ENCODE data around the gene KCNQ1OT1. TPM values are rescaled to one million over a fixed set of nuclear protein-coding genes. Genes with fewer than 3 reads are reported as not detected.

The KCNQ1OT1 gene
- total and polyA plus RNA-seq, 2 donors = 0.09 to 0.42 TPM

GRCh38 chr11:2577031-2577990, 122.5 kb downstream of the KCNQ1OT1 start:
- no peaks in the 10 kb centered on the region for H3K27me3 ChIP-seq (ENCODE audit: control insufficient read depth in 2 of 2, insufficient read depth in 1 of 2, low read length in 1 of 2)
- no peaks in the 10 kb centered on the region for H3K36me3 ChIP-seq (ENCODE audit: control insufficient read depth in 2 of 2, insufficient read depth in 2 of 2, low read length in 1 of 2)
- no peak overlapping the region for H3K27ac ChIP-seq (ENCODE audit: low read depth in 1 of 2, low read length in 1 of 2)
- DNase-seq (ENCODE audit: low read depth in 6 of 9, low spot score in 9 of 9) = peak in 1 of 9 donors; percentile 3
- H3K9me3 ChIP-seq (ENCODE audit: control insufficient read depth in 2 of 2, insufficient read depth in 1 of 2, low read length in 1 of 2) = no peaks in the 10 kb centered on the region
- H3K4me3 ChIP-seq (ENCODE audit: low read length in 2 of 2) = no peak overlapping the region
- H3K4me1 ChIP-seq (ENCODE audit: control insufficient read depth in 2 of 2, insufficient read depth in 2 of 2, low read length in 2 of 2) = no peaks in the 10 kb centered on the region
- WGBS = 95% methylated on average over 33 of the region's 33 CpGs

GRCh38 chr11:2576549-2576948, 123.2 kb downstream of the KCNQ1OT1 start:
- H3K4me3 ChIP-seq (ENCODE audit: low read length in 2 of 2) = no peak overlapping the region
- no peak for DNase-seq (ENCODE audit: low read depth in 6 of 9, low spot score in 9 of 9)
- H3K4me1 ChIP-seq (ENCODE audit: control insufficient read depth in 2 of 2, insufficient read depth in 2 of 2, low read length in 2 of 2) = no peaks in the 10 kb centered on the region
- H3K9me3 ChIP-seq (ENCODE audit: control insufficient read depth in 2 of 2, insufficient read depth in 1 of 2, low read length in 1 of 2) = peaks cover 0 to 4% of the 10 kb centered on the region in 2 donors
- H3K27me3 ChIP-seq (ENCODE audit: control insufficient read depth in 2 of 2, insufficient read depth in 1 of 2, low read length in 1 of 2) = no peaks in the 10 kb centered on the region
- 94% methylated on average over 15 of the region's 15 CpGs for WGBS
- no peaks in the 10 kb centered on the region for H3K36me3 ChIP-seq (ENCODE audit: control insufficient read depth in 2 of 2, insufficient read depth in 2 of 2, low read length in 1 of 2)
- H3K27ac ChIP-seq (ENCODE audit: low read depth in 1 of 2, low read length in 1 of 2) = no peak overlapping the region

- Histone ChIP-seq H3K27ac (ENCODE audit: low read depth in 1 of 2, low read length in 1 of 2) (no peak overlapping the region), H3K4me1 (ENCODE audit: control insufficient read depth in 2 of 2, insufficient read depth in 2 of 2, low read length in 2 of 2) (no peaks in the 10 kb centered on the region), H3K27me3 (ENCODE audit: control insufficient read depth in 2 of 2, insufficient read depth in 1 of 2, low read length in 1 of 2) (no peaks in the 10 kb centered on the region), H3K36me3 (ENCODE audit: control insufficient read depth in 2 of 2, insufficient read depth in 2 of 2, low read length in 1 of 2) (no peaks in the 10 kb centered on the region), H3K4me3 (ENCODE audit: low read length in 2 of 2) (no peak overlapping the region), H3K9me3 (ENCODE audit: control insufficient read depth in 2 of 2, insufficient read depth in 1 of 2, low read length in 1 of 2) (peaks cover 0 to 5% of the 10 kb centered on the region in 2 donors)
- 97% methylated on average over 15 of the region's 15 CpGs for WGBS
- DNase-seq (ENCODE audit: low read depth in 6 of 9, low spot score in 9 of 9) = no peak
Observed at GRCh38 chr11:2576111-2576510, 123.7 kb downstream of the KCNQ1OT1 start.

- WGBS = 98% methylated on average over 17 of the region's 17 CpGs
- no peaks in the 10 kb centered on the region for H3K36me3 ChIP-seq (ENCODE audit: control insufficient read depth in 2 of 2, insufficient read depth in 2 of 2, low read length in 1 of 2)
- no peak for DNase-seq (ENCODE audit: low read depth in 6 of 9, low spot score in 9 of 9)
Observed at GRCh38 chr11:2575591-2576051, 124.2 kb downstream of the KCNQ1OT1 start.

GRCh38 chr11:2574553-2575535, 125.0 kb downstream of the KCNQ1OT1 start:
- H3K36me3 ChIP-seq (ENCODE audit: control insufficient read depth in 2 of 2, insufficient read depth in 2 of 2, low read length in 1 of 2) = no peaks in the 10 kb centered on the region
- H3K27me3 ChIP-seq (ENCODE audit: control insufficient read depth in 2 of 2, insufficient read depth in 1 of 2, low read length in 1 of 2) = no peaks in the 10 kb centered on the region
- no peak overlapping the region for H3K4me3 ChIP-seq (ENCODE audit: low read length in 2 of 2)
- peaks cover 0 to 11% of the 10 kb centered on the region in 2 donors for H3K9me3 ChIP-seq (ENCODE audit: control insufficient read depth in 2 of 2, insufficient read depth in 1 of 2, low read length in 1 of 2)
- DNase-seq (ENCODE audit: low read depth in 6 of 9, low spot score in 9 of 9) = no peak
- H3K4me1 ChIP-seq (ENCODE audit: control insufficient read depth in 2 of 2, insufficient read depth in 2 of 2, low read length in 2 of 2) = no peaks in the 10 kb centered on the region
- 96% methylated on average over 45 of the region's 45 CpGs for WGBS
- H3K27ac ChIP-seq (ENCODE audit: low read depth in 1 of 2, low read length in 1 of 2) = no peak overlapping the region

More at GRCh38 chr11:2575591-2576051, 124.2 kb downstream of the KCNQ1OT1 start:
- H3K4me1 ChIP-seq (ENCODE audit: control insufficient read depth in 2 of 2, insufficient read depth in 2 of 2, low read length in 2 of 2) = no peaks in the 10 kb centered on the region
- H3K4me3 ChIP-seq (ENCODE audit: low read length in 2 of 2) = no peak overlapping the region
- no peak overlapping the region for H3K27ac ChIP-seq (ENCODE audit: low read depth in 1 of 2, low read length in 1 of 2)
- peaks cover 0 to 7% of the 10 kb centered on the region in 2 donors for H3K9me3 ChIP-seq (ENCODE audit: control insufficient read depth in 2 of 2, insufficient read depth in 1 of 2, low read length in 1 of 2)
- no peaks in the 10 kb centered on the region for H3K27me3 ChIP-seq (ENCODE audit: control insufficient read depth in 2 of 2, insufficient read depth in 1 of 2, low read length in 1 of 2)

GRCh38 chr11:2574043-2574552, 125.7 kb downstream of the KCNQ1OT1 start:
- H3K27me3 ChIP-seq (ENCODE audit: control insufficient read depth in 2 of 2, insufficient read depth in 1 of 2, low read length in 1 of 2) = no peaks in the 10 kb centered on the region
- 95% methylated on average over 22 of the region's 22 CpGs for WGBS
- DNase-seq (ENCODE audit: low read depth in 6 of 9, low spot score in 9 of 9) = no peak
- no peak overlapping the region for H3K4me3 ChIP-seq (ENCODE audit: low read length in 2 of 2)
- H3K36me3 ChIP-seq (ENCODE audit: control insufficient read depth in 2 of 2, insufficient read depth in 2 of 2, low read length in 1 of 2) = no peaks in the 10 kb centered on the region
- H3K27ac ChIP-seq (ENCODE audit: low read depth in 1 of 2, low read length in 1 of 2) = no peak overlapping the region
- H3K4me1 ChIP-seq (ENCODE audit: control insufficient read depth in 2 of 2, insufficient read depth in 2 of 2, low read length in 2 of 2) = no peaks in the 10 kb centered on the region
- peaks cover 0 to 11% of the 10 kb centered on the region in 2 donors for H3K9me3 ChIP-seq (ENCODE audit: control insufficient read depth in 2 of 2, insufficient read depth in 1 of 2, low read length in 1 of 2)

- Histone ChIP-seq H3K27me3 (ENCODE audit: control insufficient read depth in 2 of 2, insufficient read depth in 1 of 2, low read length in 1 of 2) (no peaks in the 10 kb centered on the region), H3K27ac (ENCODE audit: low read depth in 1 of 2, low read length in 1 of 2) (no peak overlapping the region), H3K9me3 (ENCODE audit: control insufficient read depth in 2 of 2, insufficient read depth in 1 of 2, low read length in 1 of 2) (peaks cover 0 to 11% of the 10 kb centered on the region in 2 donors), H3K4me3 (ENCODE audit: low read length in 2 of 2) (no peak overlapping the region), H3K36me3 (ENCODE audit: control insufficient read depth in 2 of 2, insufficient read depth in 2 of 2, low read length in 1 of 2) (no peaks in the 10 kb centered on the region), H3K4me1 (ENCODE audit: control insufficient read depth in 2 of 2, insufficient read depth in 2 of 2, low read length in 2 of 2) (no peaks in the 10 kb centered on the region)
- WGBS = 95% methylated on average over 28 of the region's 28 CpGs
- DNase-seq (ENCODE audit: low read depth in 6 of 9, low spot score in 9 of 9) = no peak
Observed at GRCh38 chr11:2573240-2574042, 126.4 kb downstream of the KCNQ1OT1 start.

- no peak overlapping the region for H3K27ac ChIP-seq (ENCODE audit: low read depth in 1 of 2, low read length in 1 of 2)
- H3K27me3 ChIP-seq (ENCODE audit: control insufficient read depth in 2 of 2, insufficient read depth in 1 of 2, low read length in 1 of 2) = no peaks in the 10 kb centered on the region
- no peaks in the 10 kb centered on the region for H3K36me3 ChIP-seq (ENCODE audit: control insufficient read depth in 2 of 2, insufficient read depth in 2 of 2, low read length in 1 of 2)
- H3K4me1 ChIP-seq (ENCODE audit: control insufficient read depth in 2 of 2, insufficient read depth in 2 of 2, low read length in 2 of 2) = no peaks in the 10 kb centered on the region
- H3K9me3 ChIP-seq (ENCODE audit: control insufficient read depth in 2 of 2, insufficient read depth in 1 of 2, low read length in 1 of 2) = peaks cover 0 to 11% of the 10 kb centered on the region in 2 donors
- no peak for DNase-seq (ENCODE audit: low read depth in 6 of 9, low spot score in 9 of 9)
- H3K4me3 ChIP-seq (ENCODE audit: low read length in 2 of 2) = no peak overlapping the region
- WGBS = 98% methylated on average over 33 of the region's 33 CpGs
Observed at GRCh38 chr11:2572491-2573239, 127.1 kb downstream of the KCNQ1OT1 start.

Data from thymus (tissue), 11 donors.